Thyroid gland (tissue), 4 donors: ENCODE results near the gene UNKL.

ENCODE experiments used
- CTCF ChIP-seq, 6 experiments: fragments of 200-600 bp in 3 of 6; fragments of 450-650 bp in 3 of 6; sonication (generic) in 3 of 6; IDR thresholded peaks; one replicate each; pipeline ENCODE4 v1.5.1; 2016 to 2019; ENCODE audit warnings: antibody characterized with exemption in 6 of 6, mild to moderate bottlenecking in 2 of 6, inconsistent platforms in 1 of 6, moderate library complexity in 1 of 6
- POLR2A ChIP-seq, 2 donors: fragments of 450-650 bp; IDR thresholded peaks; one replicate each; pipeline ENCODE4 v1.6.1; 2017; ENCODE audit warnings: antibody characterized with exemption in 2 of 2, mild to moderate bottlenecking in 2 of 2, moderate library complexity in 1 of 2

- TF ChIP-seq CTCF (IDR thresholded peaks at IDR 0.05) (no peak), POLR2A (IDR thresholded peaks at IDR 0.05) (no peak)
These were observed 28.2 kb upstream of the UNKL start for GRCh38 chr16:1442697-1443096.
